Endodermal cell (in vitro differentiated cells): ENCODE data around the gene NPHP4. TPM values are rescaled to one million over a fixed set of nuclear protein-coding genes. Genes with fewer than 3 reads are reported as not detected.

Experiments
- DNase-seq: peaks from one replicate; pipeline ENCODE4 v3.0.0-alpha.2; 2017
- H3K27ac ChIP-seq: 2 replicates; pipeline ENCODE4 v1.5.1; 2013; ENCODE audit warnings: mild to moderate bottlenecking, low read depth, low read length, moderate library complexity
- H3K27me3 ChIP-seq: 2 replicates; pipeline ENCODE4 v1.6.1; 2013; ENCODE audit warnings: mild to moderate bottlenecking, low read length, moderate library complexity; ENCODE audit not compliant: insufficient read depth, control insufficient read depth, poor library complexity, severe bottlenecking
- H3K36me3 ChIP-seq: 2 replicates; pipeline ENCODE4 v1.7.0; 2013; ENCODE audit warnings: mild to moderate bottlenecking, low read length, moderate library complexity; ENCODE audit not compliant: control insufficient read depth, insufficient read depth
- H3K4me1 ChIP-seq: one replicate; pipeline ENCODE4 v1.7.0; 2013; ENCODE audit warnings: low read length; ENCODE audit not compliant: control insufficient read depth, insufficient read depth
- H3K4me3 ChIP-seq: 2 replicates; pipeline ENCODE4 v1.5.1; 2013; ENCODE audit warnings: mild to moderate bottlenecking, low read length, moderate library complexity
- H3K9ac ChIP-seq: 2 replicates; pipeline ENCODE4 v1.6.1; 2013; ENCODE audit warnings: mild to moderate bottlenecking, low read length, moderate library complexity; ENCODE audit not compliant: poor library complexity, severe bottlenecking; ENCODE audit errors: extremely low read depth
- H3K9me3 ChIP-seq: 2 replicates; pipeline ENCODE4 v1.6.1; 2013; ENCODE audit warnings: mild to moderate bottlenecking, low read length, moderate library complexity; ENCODE audit not compliant: control insufficient read depth
- H3K27ac Mint-ChIP-seq: 2 replicates; pipeline ENCODE4 v1.8.0; 2020; ENCODE audit warnings: mixed read lengths
- H3K27me3 Mint-ChIP-seq: 2 replicates; pipeline ENCODE4 v1.8.0; 2021; ENCODE audit warnings: mild to moderate bottlenecking, mixed read lengths; ENCODE audit not compliant: insufficient read depth
- H3K36me3 Mint-ChIP-seq: 2 replicates; pipeline ENCODE4 v1.8.0; 2020; ENCODE audit warnings: low read depth, mixed read lengths
- H3K4me1 Mint-ChIP-seq: 2 replicates; pipeline ENCODE4 v1.8.0; 2020; ENCODE audit warnings: mixed read lengths
- H3K4me3 Mint-ChIP-seq: 2 replicates; pipeline ENCODE4 v1.8.0; 2020; ENCODE audit warnings: mild to moderate bottlenecking, moderate library complexity, mixed read lengths
- H3K9me3 Mint-ChIP-seq: 2 replicates; pipeline ENCODE4 v1.8.0; 2020; ENCODE audit warnings: mild to moderate bottlenecking, mixed read lengths
- WGBS, 2 experiments: methylation state at CpG; one replicate each; pipeline versions ENCODE4 v1.1.5 to v1.1.7; 2013; ENCODE audit warnings: missing lambda C conversion rate in 2 of 2, mixed read lengths in 1 of 2; ENCODE audit not compliant: insufficient coverage in 1 of 2, insufficient read length in 1 of 2; 5-methylcytosine and 5-hydroxymethylcytosine counted together
- total RNA-seq, 2 donors: library from RNA; stranded (reverse); fragmentation: NEBNext Ultra II Directional in 1 of 2; extraction: Animal tissue kit (Norgen Biotek cat#: 25700) in 1 of 2; gene quantifications; 2 replicates in 1 of 2; 3 replicates in 1 of 2; pipeline ENCODE4 v1.2.1, GENCODE V29; 2021
- TF ChIP-seq, protein P1 (sequence below): fragments of 200-600 bp; sonication (generic); conservative IDR thresholded peaks from 2 replicates; pipeline ENCODE4 v1.5.0; 2021; ENCODE audit warnings: antibody characterized with exemption, mild to moderate bottlenecking

NPHP4 gene
- total RNA-seq, 2 donors from 2014 or later, result 19.1 to 25.4 TPM

DNA sequence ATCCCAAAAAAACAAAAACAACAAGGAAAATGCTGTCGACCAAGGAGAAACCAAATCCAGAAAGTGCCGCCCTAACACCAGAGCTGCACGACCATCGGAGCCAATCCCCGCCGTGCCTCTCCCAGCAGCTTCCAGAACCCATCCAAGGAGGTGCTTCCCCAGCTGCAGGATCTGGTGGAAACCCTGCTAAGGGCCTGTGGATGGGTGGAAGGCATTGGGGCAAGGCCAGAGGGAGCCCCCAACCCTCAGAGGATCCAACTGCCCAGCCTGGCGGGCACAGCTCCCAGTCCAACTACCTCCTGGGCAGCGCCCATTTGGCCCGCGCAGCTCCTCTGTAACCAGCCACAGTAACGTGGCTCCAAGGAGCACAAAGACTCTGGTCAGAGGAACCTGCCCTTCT is 81.6 kb downstream of the NPHP4 start:
- Mint-ChIP-seq H3K9me3 (no peaks in the 10 kb centered on the region), H3K27me3 (no peaks in the 10 kb centered on the region), H3K4me3 (no peak overlapping the region), H3K4me1 (no peaks in the 10 kb centered on the region), H3K36me3 (peaks cover 9% of the 10 kb centered on the region), H3K27ac (peak overlapping the region; percentile 66)
- TF ChIP-seq, protein P1, sequence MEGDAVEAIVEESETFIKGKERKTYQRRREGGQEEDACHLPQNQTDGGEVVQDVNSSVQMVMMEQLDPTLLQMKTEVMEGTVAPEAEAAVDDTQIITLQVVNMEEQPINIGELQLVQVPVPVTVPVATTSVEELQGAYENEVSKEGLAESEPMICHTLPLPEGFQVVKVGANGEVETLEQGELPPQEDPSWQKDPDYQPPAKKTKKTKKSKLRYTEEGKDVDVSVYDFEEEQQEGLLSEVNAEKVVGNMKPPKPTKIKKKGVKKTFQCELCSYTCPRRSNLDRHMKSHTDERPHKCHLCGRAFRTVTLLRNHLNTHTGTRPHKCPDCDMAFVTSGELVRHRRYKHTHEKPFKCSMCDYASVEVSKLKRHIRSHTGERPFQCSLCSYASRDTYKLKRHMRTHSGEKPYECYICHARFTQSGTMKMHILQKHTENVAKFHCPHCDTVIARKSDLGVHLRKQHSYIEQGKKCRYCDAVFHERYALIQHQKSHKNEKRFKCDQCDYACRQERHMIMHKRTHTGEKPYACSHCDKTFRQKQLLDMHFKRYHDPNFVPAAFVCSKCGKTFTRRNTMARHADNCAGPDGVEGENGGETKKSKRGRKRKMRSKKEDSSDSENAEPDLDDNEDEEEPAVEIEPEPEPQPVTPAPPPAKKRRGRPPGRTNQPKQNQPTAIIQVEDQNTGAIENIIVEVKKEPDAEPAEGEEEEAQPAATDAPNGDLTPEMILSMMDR, result no peak
- Histone ChIP-seq H3K27me3 (no peaks in the 10 kb centered on the region), H3K9ac (no peak overlapping the region), H3K27ac (no peak overlapping the region), H3K9me3 (no peaks in the 10 kb centered on the region), H3K36me3 (no peaks in the 10 kb centered on the region), H3K4me3 (no peak overlapping the region), H3K4me1 (no peaks in the 10 kb centered on the region)
- WGBS, 2 experiments, result 93 to 100% methylated on average over 5 to 11 of the region's 11 CpGs
- DNase-seq, result peak; percentile 31

DNA sequence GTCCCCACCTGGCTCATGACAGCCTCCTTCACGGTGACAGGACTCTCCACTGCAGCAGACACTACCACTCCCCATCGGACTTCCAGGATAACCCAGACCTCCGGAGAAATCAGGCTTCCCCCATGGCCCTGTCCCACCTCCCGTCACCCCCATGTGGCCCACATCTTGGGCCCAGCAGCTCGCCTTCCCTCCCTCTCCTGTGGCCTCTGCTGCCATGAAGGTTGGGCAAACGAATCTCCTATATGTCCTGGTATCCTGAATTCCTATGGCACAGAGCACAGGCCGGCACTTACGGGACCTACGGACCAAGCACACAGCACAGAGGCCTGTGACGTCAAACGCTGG is 82.0 kb downstream of the NPHP4 start:
- no peak overlapping the region for H3K4me3 ChIP-seq
- H3K4me3 Mint-ChIP-seq, result no peak overlapping the region
- 90 to 93% methylated on average over 8 to 11 of the region's 11 CpGs for WGBS, 2 experiments
- peaks cover 9% of the 10 kb centered on the region for H3K36me3 Mint-ChIP-seq
- no peaks in the 10 kb centered on the region for H3K9me3 Mint-ChIP-seq
- peak; percentile 11 for DNase-seq
- H3K4me1 ChIP-seq, result no peaks in the 10 kb centered on the region
- H3K27me3 Mint-ChIP-seq, result no peaks in the 10 kb centered on the region
- H3K36me3 ChIP-seq, result no peaks in the 10 kb centered on the region
- H3K9ac ChIP-seq, result no peak overlapping the region
- TF ChIP-seq, protein P1, result no peak
- H3K4me1 Mint-ChIP-seq, result no peaks in the 10 kb centered on the region
- no peak overlapping the region for H3K27ac ChIP-seq
- H3K9me3 ChIP-seq, result no peaks in the 10 kb centered on the region
- H3K27ac Mint-ChIP-seq, result peak overlapping the region; percentile 66
- H3K27me3 ChIP-seq, result no peaks in the 10 kb centered on the region

DNA sequence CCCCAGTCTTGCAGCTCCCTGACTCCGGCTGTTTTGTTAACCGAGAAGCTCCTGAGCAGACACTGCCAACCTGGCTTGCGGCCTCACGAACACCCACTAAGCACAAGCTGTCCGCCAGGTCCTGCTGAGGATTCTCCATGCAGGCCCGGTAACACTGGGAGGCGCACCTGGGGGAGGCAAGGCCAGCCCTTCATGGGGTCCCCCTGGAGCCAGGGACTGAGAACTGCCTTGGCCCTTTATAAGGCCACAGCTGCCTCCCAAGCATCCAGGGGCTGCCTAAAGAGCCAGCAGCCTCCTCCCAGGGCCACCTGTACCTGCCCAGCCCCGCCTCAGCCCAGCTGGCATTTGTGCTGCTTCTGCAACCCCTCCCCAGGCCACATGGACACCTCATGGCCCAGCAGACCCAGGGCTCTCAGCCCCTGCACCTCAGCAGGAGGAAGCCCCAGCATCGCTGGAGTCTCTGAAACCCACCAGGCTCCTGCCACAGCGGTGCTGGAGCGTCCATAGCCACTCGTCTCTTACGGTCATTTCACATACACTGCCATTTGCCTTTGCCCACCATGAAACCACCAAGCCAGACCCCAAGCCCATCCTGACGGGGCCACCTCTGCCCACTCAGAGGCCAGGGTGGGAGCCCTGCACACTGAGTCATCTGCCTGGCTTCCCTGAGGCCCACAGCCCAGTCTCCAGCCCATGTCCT is 82.5 kb downstream of the NPHP4 start:
- TF ChIP-seq, protein P1, result no peak
- Histone ChIP-seq H3K9me3 (no peaks in the 10 kb centered on the region), H3K4me3 (no peak overlapping the region), H3K27ac (no peak overlapping the region), H3K4me1 (no peaks in the 10 kb centered on the region), H3K27me3 (no peaks in the 10 kb centered on the region), H3K36me3 (no peaks in the 10 kb centered on the region), H3K9ac (no peak overlapping the region)
- H3K9me3 Mint-ChIP-seq, result no peaks in the 10 kb centered on the region
- peaks cover 13% of the 10 kb centered on the region for H3K36me3 Mint-ChIP-seq
- H3K27ac Mint-ChIP-seq, result peak overlapping the region; percentile 66
- no peak overlapping the region for H3K4me3 Mint-ChIP-seq
- no peaks in the 10 kb centered on the region for H3K4me1 Mint-ChIP-seq
- WGBS, 2 experiments, result 92 to 95% methylated on average over 9 to 14 of the region's 14 CpGs
- DNase-seq, result peak; percentile 49
- H3K27me3 Mint-ChIP-seq, result no peaks in the 10 kb centered on the region
